ENCODE data around the gene PRKAG2. TPM values are rescaled to one million over a fixed set of nuclear protein-coding genes. Genes with fewer than 3 reads are reported as not detected.

The PRKAG2 gene
- total RNA-seq, 1 donor from 2014 or later: 130 TPM

GRCh38 chr7:151833213-151833651 lies 43.7 kb downstream of the PRKAG2 start:
- Histone ChIP-seq H3K4me1 (no peaks in the 10 kb centered on the region), H3K27me3 (ENCODE audit: low read depth) (no peaks in the 10 kb centered on the region), H3K27ac (replicated peaks) (no peak overlapping the region), H3K9me3 (replicated peaks) (no peaks in the 10 kb centered on the region), H3K36me3 (no peaks in the 10 kb centered on the region), H3K4me3 (no peak overlapping the region)
- intact Hi-C loops (cut with micrococcal nuclease): no loop called here
- no peak for DNase-seq
- TF ChIP-seq CTCF (IDR thresholded peaks at IDR 0.05; ENCODE audit: borderline replicate concordance): no peak

GRCh38 chr7:151832656-151833055 lies 44.3 kb downstream of the PRKAG2 start:
- no peak for DNase-seq
- H3K36me3 ChIP-seq: no peaks in the 10 kb centered on the region

GRCh38 chr7:151832138-151832537 lies 44.8 kb downstream of the PRKAG2 start:
- no peak for DNase-seq

More at GRCh38 chr7:151832656-151833055, 44.3 kb downstream of the PRKAG2 start:
- Histone ChIP-seq H3K4me1 (no peaks in the 10 kb centered on the region), H3K27ac (replicated peaks) (no peak overlapping the region), H3K4me3 (no peak overlapping the region), H3K9me3 (replicated peaks) (no peaks in the 10 kb centered on the region), H3K27me3 (ENCODE audit: low read depth) (no peaks in the 10 kb centered on the region)
- no peak for TF ChIP-seq CTCF (IDR thresholded peaks at IDR 0.05; ENCODE audit: borderline replicate concordance)
- intact Hi-C loops (cut with micrococcal nuclease): no loop called here

GRCh38 chr7:151831606-151832005 lies 45.3 kb downstream of the PRKAG2 start:
- intact Hi-C loops (cut with micrococcal nuclease): no loop called here
- Histone ChIP-seq H3K36me3 (no peaks in the 10 kb centered on the region), H3K27ac (replicated peaks) (no peak overlapping the region), H3K27me3 (ENCODE audit: low read depth) (no peaks in the 10 kb centered on the region), H3K4me1 (no peaks in the 10 kb centered on the region), H3K4me3 (no peak overlapping the region), H3K9me3 (replicated peaks) (no peaks in the 10 kb centered on the region)
- no peak for TF ChIP-seq CTCF (IDR thresholded peaks at IDR 0.05; ENCODE audit: borderline replicate concordance)
- DNase-seq: no peak

More at GRCh38 chr7:151832138-151832537, 44.8 kb downstream of the PRKAG2 start:
- H3K4me3 ChIP-seq: no peak overlapping the region
- H3K4me1 ChIP-seq: no peaks in the 10 kb centered on the region
- no peaks in the 10 kb centered on the region for H3K36me3 ChIP-seq
- H3K27ac ChIP-seq (replicated peaks): no peak overlapping the region
- H3K27me3 ChIP-seq (ENCODE audit: low read depth): no peaks in the 10 kb centered on the region
- H3K9me3 ChIP-seq (replicated peaks): no peaks in the 10 kb centered on the region
- intact Hi-C loops (cut with micrococcal nuclease): no loop called here
- TF ChIP-seq CTCF (IDR thresholded peaks at IDR 0.05; ENCODE audit: borderline replicate concordance): no peak

- Histone ChIP-seq H3K36me3 (no peaks in the 10 kb centered on the region), H3K4me3 (no peak overlapping the region), H3K27ac (replicated peaks) (no peak overlapping the region), H3K4me1 (peaks cover 5% of the 10 kb centered on the region), H3K27me3 (ENCODE audit: low read depth) (no peaks in the 10 kb centered on the region), H3K9me3 (replicated peaks) (no peaks in the 10 kb centered on the region)
- TF ChIP-seq CTCF (IDR thresholded peaks at IDR 0.05; ENCODE audit: borderline replicate concordance): no peak
- no peak for DNase-seq
- intact Hi-C loops (cut with micrococcal nuclease): no loop called here
Measured at GRCh38 chr7:151830121-151830830, 46.6 kb downstream of the PRKAG2 start.
